ENCODE data around the gene SLC12A3.

The SLC12A3 gene

GRCh38 chr16:56939801-56940200 lies 74.8 kb downstream of the SLC12A3 start:
- no peak for TF ChIP-seq CTCF (IDR thresholded peaks at IDR 0.05; ENCODE audit: control extremely low read depth, extremely low read depth, low read depth, missing control alignments)
- POLR2A ChIA-PET = interaction anchor here (1.2 to 3.4 kb wide), 2 partner anchors 8 to 22 kb away, joined by 7 to 13 read pairs; no protein-coding TSS in a partner anchor
- no peak for DNase-seq (ENCODE audit: extremely low spot score)
- CTCF ChIA-PET = interaction anchor here (1.9 kb wide), 1 partner anchor 24 kb away, joined by 5 read pairs; no protein-coding TSS in a partner anchor

- no peak for TF ChIP-seq CTCF (IDR thresholded peaks at IDR 0.05; ENCODE audit: control extremely low read depth, extremely low read depth, low read depth, missing control alignments)
- ChIA-PET CTCF (interaction anchor here (1.2 to 3.0 kb wide), 4 partner anchors 24 to 105 kb away, joined by 3 to 11 read pairs (median 7); no protein-coding TSS in a partner anchor), POLR2A (interaction anchor here (1.2 to 4.1 kb wide), 3 partner anchors 9 to 11 kb away, joined by 5 to 27 read pairs (median 6); partner anchors contain the start of gene HERPUD1)
- DNase-seq (ENCODE audit: extremely low spot score) = no peak
Measured at GRCh38 chr16:56941092-56941491, 76.1 kb downstream of the SLC12A3 start.

- ChIA-PET POLR2A (interaction anchor here (0.5 to 4.1 kb wide), 5 partner anchors 9 to 617 kb away, joined by 3 to 27 read pairs (median 6); partner anchors contain the start of gene HERPUD1), CTCF (interaction anchor here (0.9 to 3.0 kb wide), 6 partner anchors 8 to 104 kb away, joined by 3 to 11 read pairs (median 6); no protein-coding TSS in a partner anchor)
- DNase-seq (ENCODE audit: extremely low spot score) = no peak
- TF ChIP-seq CTCF (IDR thresholded peaks at IDR 0.05; ENCODE audit: control extremely low read depth, extremely low read depth, low read depth, missing control alignments) = no peak
Measured at GRCh38 chr16:56941856-56942331, 76.9 kb downstream of the SLC12A3 start.

GRCh38 chr16:56943761-56944375 lies 78.9 kb downstream of the SLC12A3 start:
- DNase-seq (ENCODE audit: extremely low spot score) = no peak
- CTCF ChIA-PET = interaction anchor here (1.0 to 3.0 kb wide), 5 partner anchors 10 to 102 kb away, joined by 3 to 12 read pairs (median 7); no protein-coding TSS in a partner anchor
- POLR2A ChIA-PET = interaction anchor here (0.6 to 4.1 kb wide), 2 partner anchors 10 to 12 kb away, joined by 7 to 27 read pairs; partner anchors contain the start of gene HERPUD1
- no peak for TF ChIP-seq CTCF (IDR thresholded peaks at IDR 0.05; ENCODE audit: control extremely low read depth, extremely low read depth, low read depth, missing control alignments)

GRCh38 chr16:56944954-56945839 lies 80.2 kb downstream of the SLC12A3 start:
- no peak for TF ChIP-seq CTCF (IDR thresholded peaks at IDR 0.05; ENCODE audit: control extremely low read depth, extremely low read depth, low read depth, missing control alignments)
- CTCF ChIA-PET = interaction anchor here (1.2 to 3.4 kb wide), 4 partner anchors 8 to 101 kb away, joined by 3 to 12 read pairs (median 10); no protein-coding TSS in a partner anchor
- POLR2A ChIA-PET = interaction anchor here (0.6 to 1.7 kb wide), 13 partner anchors 9 to 544 kb away, joined by 3 to 25 read pairs (median 4); partner anchors contain the start of gene HERPUD1
- DNase-seq (ENCODE audit: extremely low spot score) = no peak
